Measurements from ENCODE around the gene GATM. TPM values are rescaled to one million over a fixed set of nuclear protein-coding genes. Genes with fewer than 3 reads are reported as not detected.

The GATM gene
- total RNA-seq, 1 donor from 2014 or later, result not detected

DNA sequence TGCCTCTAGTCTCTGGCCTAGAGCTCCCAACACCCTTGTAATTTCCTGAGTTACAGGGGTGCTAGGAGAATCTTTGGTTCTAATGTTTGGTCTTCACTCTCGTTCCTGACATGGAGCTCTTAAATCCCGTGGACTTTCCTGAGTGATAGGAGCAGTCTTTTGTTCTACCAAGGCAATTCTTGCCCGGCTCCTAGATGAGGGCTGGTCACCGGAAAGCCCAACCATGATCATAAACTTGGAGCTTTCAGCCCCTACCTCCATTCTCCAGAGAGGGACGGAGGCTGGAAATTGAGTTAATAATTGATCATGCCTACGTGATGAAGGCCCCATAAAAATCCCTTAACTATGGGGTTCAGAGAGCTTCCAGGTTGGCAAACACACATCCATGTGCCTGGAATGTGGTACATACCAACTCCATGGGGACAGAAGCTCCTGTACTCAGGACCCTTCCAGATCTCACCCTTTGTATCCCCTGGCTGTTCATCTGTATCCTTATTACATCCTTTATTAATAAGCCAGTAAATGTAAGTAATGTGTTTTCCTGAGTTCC is 18.8 kb upstream of the GATM start:
- Mint-ChIP-seq H3K9me3 (ENCODE audit: unreplicated experiment) (no peaks in the 10 kb centered on the region), H3K27me3 (ENCODE audit: unreplicated experiment) (peaks cover 59% of the 10 kb centered on the region), H3K4me1 (ENCODE audit: unreplicated experiment) (peaks cover 8% of the 10 kb centered on the region), H3K27ac (ENCODE audit: unreplicated experiment) (no peak overlapping the region), H3K4me3 (ENCODE audit: unreplicated experiment) (no peak overlapping the region), H3K36me3 (ENCODE audit: unreplicated experiment) (no peaks in the 10 kb centered on the region)
- no peak for DNase-seq (ENCODE audit: extremely low spot score, unreplicated experiment)
- TF ChIP-seq CTCF (IDR thresholded peaks at IDR 0.05), result no peak

DNA sequence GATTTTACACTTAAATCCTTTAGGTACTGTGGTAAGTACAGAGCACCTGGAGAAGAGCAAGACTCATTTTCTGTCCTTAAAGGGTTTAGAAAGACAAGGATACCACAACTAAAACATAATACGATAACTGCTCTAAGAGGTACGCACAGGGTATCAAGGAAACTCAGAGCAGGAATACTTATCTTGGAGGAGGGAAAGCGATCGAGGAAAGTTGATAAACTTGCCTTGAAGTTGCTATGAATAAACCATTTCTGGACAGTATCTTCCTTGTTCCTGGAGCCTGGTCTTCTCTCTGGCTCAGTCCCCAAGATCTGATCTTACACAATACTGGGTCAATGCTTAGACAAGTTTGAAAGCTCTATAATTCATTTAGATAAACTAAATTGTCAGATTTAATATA is 17.6 kb upstream of the GATM start:
- Mint-ChIP-seq H3K4me1 (ENCODE audit: unreplicated experiment) (no peaks in the 10 kb centered on the region), H3K27me3 (ENCODE audit: unreplicated experiment) (peaks cover 69% of the 10 kb centered on the region), H3K36me3 (ENCODE audit: unreplicated experiment) (no peaks in the 10 kb centered on the region), H3K27ac (ENCODE audit: unreplicated experiment) (no peak overlapping the region), H3K9me3 (ENCODE audit: unreplicated experiment) (no peaks in the 10 kb centered on the region), H3K4me3 (ENCODE audit: unreplicated experiment) (no peak overlapping the region)
- DNase-seq (ENCODE audit: extremely low spot score, unreplicated experiment), result no peak
- TF ChIP-seq CTCF (IDR thresholded peaks at IDR 0.05), result no peak

DNA sequence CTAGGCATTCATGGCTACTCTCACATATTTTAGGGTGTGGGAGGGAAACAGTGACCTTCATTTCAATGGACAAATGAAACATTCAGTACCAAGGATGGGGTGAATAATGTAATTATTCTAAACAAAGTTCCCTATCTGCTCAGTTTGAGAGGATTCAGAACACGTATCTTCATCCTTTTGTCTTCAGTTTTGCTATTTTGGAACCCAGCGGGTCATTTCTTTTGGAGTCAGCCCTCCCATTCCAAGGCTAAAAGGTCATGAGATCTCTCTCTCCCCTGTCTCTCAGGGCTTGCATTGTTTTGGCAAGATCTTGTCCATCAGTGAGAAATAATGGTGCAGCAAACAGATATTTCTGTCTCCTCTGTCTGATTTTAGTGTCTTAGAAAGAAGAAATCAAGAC is 16.3 kb upstream of the GATM start:
- peaks cover 78% of the 10 kb centered on the region for H3K27me3 Mint-ChIP-seq (ENCODE audit: unreplicated experiment)
- no peaks in the 10 kb centered on the region for H3K9me3 Mint-ChIP-seq (ENCODE audit: unreplicated experiment)

DNA sequence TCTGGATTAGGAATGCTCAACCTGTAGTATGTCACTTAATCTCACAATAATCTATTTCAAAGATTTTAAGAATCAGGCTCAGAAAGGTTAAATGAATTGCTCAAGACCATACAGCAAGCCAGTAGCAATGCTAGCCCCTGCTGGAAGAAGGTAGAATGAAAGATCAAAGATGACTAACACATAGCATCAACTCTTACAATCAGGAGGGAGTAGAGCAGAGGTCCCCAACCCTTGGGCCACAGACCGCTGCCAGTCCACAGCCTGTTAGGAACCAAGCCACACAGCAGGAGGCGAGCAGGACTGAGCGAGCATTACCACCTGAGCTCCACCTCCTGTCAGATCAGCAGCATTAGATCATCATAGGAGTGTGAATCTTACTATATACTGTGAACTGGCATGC is 15.5 kb upstream of the GATM start:
- no peaks in the 10 kb centered on the region for H3K4me1 Mint-ChIP-seq (ENCODE audit: unreplicated experiment)
- no peak overlapping the region for H3K4me3 Mint-ChIP-seq (ENCODE audit: unreplicated experiment)
- H3K9me3 Mint-ChIP-seq (ENCODE audit: unreplicated experiment), result no peaks in the 10 kb centered on the region
- TF ChIP-seq CTCF (IDR thresholded peaks at IDR 0.05), result no peak
- DNase-seq (ENCODE audit: extremely low spot score, unreplicated experiment), result no peak
- no peaks in the 10 kb centered on the region for H3K36me3 Mint-ChIP-seq (ENCODE audit: unreplicated experiment)
- H3K27ac Mint-ChIP-seq (ENCODE audit: unreplicated experiment), result no peak overlapping the region
- H3K27me3 Mint-ChIP-seq (ENCODE audit: unreplicated experiment), result peaks cover 82% of the 10 kb centered on the region

More for the DNA sequence above, 16.3 kb upstream of the GATM start:
- H3K36me3 Mint-ChIP-seq (ENCODE audit: unreplicated experiment), result no peaks in the 10 kb centered on the region
- no peak overlapping the region for H3K27ac Mint-ChIP-seq (ENCODE audit: unreplicated experiment)
- H3K4me1 Mint-ChIP-seq (ENCODE audit: unreplicated experiment), result no peaks in the 10 kb centered on the region
- no peak overlapping the region for H3K4me3 Mint-ChIP-seq (ENCODE audit: unreplicated experiment)
- no peak for DNase-seq (ENCODE audit: extremely low spot score, unreplicated experiment)
- TF ChIP-seq CTCF (IDR thresholded peaks at IDR 0.05), result no peak

- no peak for TF ChIP-seq CTCF (IDR thresholded peaks at IDR 0.05)
- no peaks in the 10 kb centered on the region for H3K9me3 Mint-ChIP-seq (ENCODE audit: unreplicated experiment)
- H3K27me3 Mint-ChIP-seq (ENCODE audit: unreplicated experiment), result peaks cover 84% of the 10 kb centered on the region
Observed at GRCh38 chr15:45392584-45392855, 14.2 kb upstream of the GATM start.

More at GRCh38 chr15:45392584-45392855, 14.2 kb upstream of the GATM start:
- H3K4me3 Mint-ChIP-seq (ENCODE audit: unreplicated experiment), result no peak overlapping the region
- no peaks in the 10 kb centered on the region for H3K36me3 Mint-ChIP-seq (ENCODE audit: unreplicated experiment)
- H3K4me1 Mint-ChIP-seq (ENCODE audit: unreplicated experiment), result no peaks in the 10 kb centered on the region
- no peak for DNase-seq (ENCODE audit: extremely low spot score, unreplicated experiment)
- no peak overlapping the region for H3K27ac Mint-ChIP-seq (ENCODE audit: unreplicated experiment)
